Ascending aorta (tissue), 2 donors: ENCODE data around the gene VSTM5. TPM values are rescaled to one million over a fixed set of nuclear protein-coding genes. Genes with fewer than 3 reads are reported as not detected.
"Not testable (repeated sequence)": the region's sequence is repeated elsewhere in the genome, so short reads cannot be mapped to it uniquely, and the experiment has no call there.

Source experiments
- DNase-seq, 2 donors: peaks; one replicate each; pipeline ENCODE4 v3.0.0-alpha.2; 2019; ENCODE audit warnings: low spot score in 2 of 2
- H3K27ac ChIP-seq, 2 donors: fragments of 200-600 bp; sonication (generic); one replicate each; pipeline ENCODE4 v1.5.1; 2016 to 2017; ENCODE audit warnings: mild to moderate bottlenecking in 1 of 2
- H3K27me3 ChIP-seq: fragments of 200-600 bp; sonication (generic); one replicate; pipeline ENCODE4 v1.5.1; 2017
- H3K36me3 ChIP-seq, 2 donors: fragments of 200-600 bp; sonication (generic); one replicate each; pipeline ENCODE4 v1.5.1; 2016
- H3K4me1 ChIP-seq, 2 donors: fragments of 200-600 bp; sonication (generic); one replicate each; pipeline ENCODE4 v1.5.1; 2016 to 2017; ENCODE audit warnings: mild to moderate bottlenecking in 1 of 2
- H3K4me3 ChIP-seq, 2 donors: fragments of 200-600 bp; sonication (generic); one replicate each; pipeline ENCODE4 v1.5.1; 2016 to 2017; ENCODE audit warnings: mild to moderate bottlenecking in 1 of 2
- H3K9me3 ChIP-seq, 2 donors: fragments of 200-600 bp; sonication (generic); one replicate each; pipeline ENCODE4 v1.5.1; 2016
- CTCF ChIP-seq, 3 experiments: fragments of 200-600 bp in 2 of 3; fragments of 450-650 bp in 1 of 3; sonication (generic) in 2 of 3; IDR thresholded peaks; one replicate each; pipeline ENCODE4 v1.5.1; 2016 to 2019; ENCODE audit warnings: antibody characterized with exemption in 3 of 3, mild to moderate bottlenecking in 1 of 3, moderate library complexity in 1 of 3
- intact Hi-C: fragments of 100-400 bp; cut with DNase I; formaldehyde crosslinking; loops from one replicate; pipeline ENCODE4 v1.15.1; 2023
- total RNA-seq: library from RNA; depleted of rRNA; stranded (reverse); fragments of >200 nt; gene quantifications from one replicate; pipeline ENCODE4 v1.1.0, GENCODE V29; 2016

VSTM5 gene
- total RNA-seq, 1 donor from 2014 or later = not detected

- no peak for TF ChIP-seq CTCF (IDR thresholded peaks at IDR 0.05)
- H3K4me1 ChIP-seq = no peaks in the 10 kb centered on the region
- H3K9me3 ChIP-seq = no peaks in the 10 kb centered on the region
- H3K27me3 ChIP-seq = no peaks in the 10 kb centered on the region
- H3K4me3 ChIP-seq = no peak overlapping the region
- intact Hi-C loops = no loop called here
- H3K36me3 ChIP-seq = no peaks in the 10 kb centered on the region
- no peak overlapping the region for H3K27ac ChIP-seq
- no peak for DNase-seq
These were observed 21.1 kb upstream of the VSTM5 start for GRCh38 chr11:93871526-93871925.

- Histone ChIP-seq H3K27ac (no peak overlapping the region), H3K4me3 (no peak overlapping the region), H3K4me1 (no peaks in the 10 kb centered on the region), H3K27me3 (no peaks in the 10 kb centered on the region), H3K9me3 (no peaks in the 10 kb centered on the region), H3K36me3 (no peaks in the 10 kb centered on the region)
- no peak for TF ChIP-seq CTCF (IDR thresholded peaks at IDR 0.05)
- intact Hi-C loops = no loop called here
- no peak for DNase-seq
These were observed 20.2 kb upstream of the VSTM5 start for GRCh38 chr11:93870616-93871015.

GRCh38 chr11:93869830-93870229 lies 19.4 kb upstream of the VSTM5 start:
- intact Hi-C loops = no loop called here
- Histone ChIP-seq H3K4me1 (no peaks in the 10 kb centered on the region), H3K4me3 (no peak overlapping the region), H3K36me3 (no peaks in the 10 kb centered on the region), H3K27ac (no peak overlapping the region), H3K27me3 (no peaks in the 10 kb centered on the region), H3K9me3 (no peaks in the 10 kb centered on the region)
- DNase-seq = no peak
- TF ChIP-seq CTCF (IDR thresholded peaks at IDR 0.05) = no peak

GRCh38 chr11:93868404-93868803 lies 18.0 kb upstream of the VSTM5 start:
- H3K27me3 ChIP-seq, H3K4me3 ChIP-seq, intact Hi-C loops: not testable (repeated sequence)

GRCh38 chr11:93861808-93862207 lies 11.4 kb upstream of the VSTM5 start:
- intact Hi-C loops = no loop called here
- no peak for TF ChIP-seq CTCF (IDR thresholded peaks at IDR 0.05)
- Histone ChIP-seq H3K4me1 (peaks cover 0 to 3% of the 10 kb centered on the region in 2 donors), H3K4me3 (no peak overlapping the region), H3K36me3 (no peaks in the 10 kb centered on the region), H3K27me3 (no peaks in the 10 kb centered on the region), H3K27ac (no peak overlapping the region), H3K9me3 (no peaks in the 10 kb centered on the region)
- DNase-seq = no peak

More at GRCh38 chr11:93868404-93868803, 18.0 kb upstream of the VSTM5 start:
- H3K27ac ChIP-seq, H3K36me3 ChIP-seq, H3K4me1 ChIP-seq, DNase-seq, H3K9me3 ChIP-seq: not testable (repeated sequence)

- H3K36me3 ChIP-seq = no peaks in the 10 kb centered on the region
These were observed 7.8 kb upstream of the VSTM5 start for GRCh38 chr11:93858121-93858775.

More at GRCh38 chr11:93858121-93858775, 7.8 kb upstream of the VSTM5 start:
- Histone ChIP-seq H3K4me1 (peaks cover 0 to 3% of the 10 kb centered on the region in 2 donors), H3K9me3 (no peaks in the 10 kb centered on the region), H3K4me3 (no peak overlapping the region), H3K27me3 (no peaks in the 10 kb centered on the region), H3K27ac (no peak overlapping the region)
- DNase-seq = no peak
- intact Hi-C loops = no loop called here
- TF ChIP-seq CTCF (IDR thresholded peaks at IDR 0.05) = no peak
